Transverse colon (tissue), 4 donors: ENCODE data around the gene NRG2. TPM values are rescaled to one million over a fixed set of nuclear protein-coding genes. Genes with fewer than 3 reads are reported as not detected.

ENCODE experiments used
- DNase-seq: peaks from one replicate; pipeline ENCODE4 v3.0.0-alpha.2; 2019
- H3K27ac ChIP-seq, 4 donors: fragments of 200-600 bp; sonication (generic); 2 replicates each; pipeline ENCODE4 v1.5.1; 2016 to 2018; ENCODE audit warnings: inconsistent platforms in 4 of 4
- H3K27me3 ChIP-seq: fragments of 200-600 bp; sonication (generic); 2 replicates; pipeline ENCODE4 v1.5.1; 2017; ENCODE audit warnings: inconsistent platforms
- H3K36me3 ChIP-seq, 4 donors: fragments of 200-600 bp; sonication (generic); 2 replicates each; pipeline ENCODE4 v1.5.1; 2017 to 2019; ENCODE audit warnings: inconsistent platforms in 4 of 4
- H3K4me1 ChIP-seq, 4 donors: fragments of 200-600 bp; sonication (generic); 2 replicates each; pipeline ENCODE4 v1.5.1; 2017 to 2020; ENCODE audit warnings: inconsistent platforms in 4 of 4
- H3K4me3 ChIP-seq, 4 donors: fragments of 200-600 bp; sonication (generic); 1 replicate in 1 of 4; 2 replicates in 3 of 4; pipeline versions ENCODE4 v1.5.1 to v1.6.1; 2017 to 2019; ENCODE audit warnings: inconsistent platforms in 4 of 4
- H3K9me3 ChIP-seq, 2 donors: fragments of 200-600 bp; sonication (generic); 2 replicates each; pipeline ENCODE4 v1.5.1; 2017 to 2019; ENCODE audit warnings: inconsistent platforms in 2 of 2
- EP300 ChIP-seq: sonication (generic); formaldehyde crosslinking; IDR thresholded peaks from one replicate; pipeline ENCODE4 v1.6.1; 2017; ENCODE audit warnings: antibody characterized with exemption, low read depth
- POLR2A ChIP-seq: fragments of 450-650 bp; IDR thresholded peaks from one replicate; pipeline ENCODE4 v1.6.1; 2016; ENCODE audit warnings: antibody characterized with exemption, mild to moderate bottlenecking, moderate library complexity
- POLR2AphosphoS5 ChIP-seq, 3 donors: sonication (generic); formaldehyde crosslinking; IDR thresholded peaks; one replicate each; pipeline ENCODE4 v1.6.1; 2016; ENCODE audit warnings: antibody characterized with exemption in 3 of 3
- WGBS, 2 donors: methylation state at CpG; one replicate each; pipeline ENCODE4 v1.1.5; 2018; ENCODE audit warnings: low coverage in 1 of 2; 5-methylcytosine and 5-hydroxymethylcytosine counted together
- in situ Hi-C, 4 donors: fragments of 200-750 bp; cut with MboI; loops; one replicate each; pipeline versions ENCODE4 v1.15.0 to v1.15.1; 2017; ENCODE audit warnings: low sequenced_read_pairs in 3 of 4, low pct_ligation_motif_present in 1 of 4, low pct_unique_long_range_greater_than_20kb in 1 of 4
- intact Hi-C: fragments of 100-400 bp; cut with DNase I; formaldehyde crosslinking; loops from one replicate; pipeline ENCODE4 v1.15.1; 2023; ENCODE audit warnings: low total_unique reads
- small RNA-seq, 4 donors: library from RNA; depleted of rRNA; stranded (forward); fragments of <200 nt; gene quantifications; one replicate each; pipeline ENCODE3, GENCODE V24; 2016
- total RNA-seq, 4 donors: library from RNA; depleted of rRNA; stranded (reverse); fragments of >200 nt; gene quantifications; one replicate each; pipeline ENCODE4 v1.1.0, GENCODE V29; 2016
- TF ChIP-seq, protein P1 (sequence below), 5 experiments: fragments of 200-600 bp in 3 of 5; fragments of 450-650 bp in 2 of 5; sonication (generic) in 3 of 5; IDR thresholded peaks; 1 replicate in 2 of 5; 2 replicates in 3 of 5; pipeline ENCODE4 v1.5.1; 2016 to 2017; ENCODE audit warnings: antibody characterized with exemption in 5 of 5, inconsistent platforms in 3 of 5, mild to moderate bottlenecking in 2 of 5, moderate library complexity in 1 of 5

Gene NRG2
- total RNA-seq, 4 donors from 2014 or later = 0.68 to 12.3 (median 0.95) TPM; not detected in 1

DNA sequence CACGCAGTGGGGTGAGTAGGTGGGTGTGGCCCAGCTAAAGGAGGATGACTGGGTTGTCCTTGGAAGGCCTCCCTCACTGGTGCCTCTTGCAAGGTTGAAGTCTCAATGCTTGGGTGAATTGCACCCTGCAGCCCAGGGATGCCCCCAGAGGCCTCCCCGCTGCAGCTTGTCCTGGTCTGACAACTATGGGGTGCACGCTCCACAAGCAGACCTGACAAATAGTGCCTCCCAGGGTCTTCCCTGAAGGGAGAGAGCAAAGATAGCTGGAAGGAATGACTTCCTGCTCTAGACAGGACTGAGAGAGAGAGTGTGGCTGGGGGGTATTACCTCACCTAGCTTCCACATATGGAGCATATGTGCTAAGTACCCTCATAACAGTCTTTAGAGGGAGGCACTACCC lies 245.8 kb downstream of the NRG2 start:
- TF ChIP-seq, protein P1, sequence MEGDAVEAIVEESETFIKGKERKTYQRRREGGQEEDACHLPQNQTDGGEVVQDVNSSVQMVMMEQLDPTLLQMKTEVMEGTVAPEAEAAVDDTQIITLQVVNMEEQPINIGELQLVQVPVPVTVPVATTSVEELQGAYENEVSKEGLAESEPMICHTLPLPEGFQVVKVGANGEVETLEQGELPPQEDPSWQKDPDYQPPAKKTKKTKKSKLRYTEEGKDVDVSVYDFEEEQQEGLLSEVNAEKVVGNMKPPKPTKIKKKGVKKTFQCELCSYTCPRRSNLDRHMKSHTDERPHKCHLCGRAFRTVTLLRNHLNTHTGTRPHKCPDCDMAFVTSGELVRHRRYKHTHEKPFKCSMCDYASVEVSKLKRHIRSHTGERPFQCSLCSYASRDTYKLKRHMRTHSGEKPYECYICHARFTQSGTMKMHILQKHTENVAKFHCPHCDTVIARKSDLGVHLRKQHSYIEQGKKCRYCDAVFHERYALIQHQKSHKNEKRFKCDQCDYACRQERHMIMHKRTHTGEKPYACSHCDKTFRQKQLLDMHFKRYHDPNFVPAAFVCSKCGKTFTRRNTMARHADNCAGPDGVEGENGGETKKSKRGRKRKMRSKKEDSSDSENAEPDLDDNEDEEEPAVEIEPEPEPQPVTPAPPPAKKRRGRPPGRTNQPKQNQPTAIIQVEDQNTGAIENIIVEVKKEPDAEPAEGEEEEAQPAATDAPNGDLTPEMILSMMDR (IDR thresholded peaks at IDR 0.05) = no peak
- no peak for TF ChIP-seq EP300
- no peak for TF ChIP-seq POLR2A
- TF ChIP-seq POLR2AphosphoS5 (IDR thresholded peaks at IDR 0.05) = no peak
- Histone ChIP-seq H3K9me3 (no peaks in the 10 kb centered on the region), H3K27ac (no peak overlapping the region), H3K4me3 (no peak overlapping the region), H3K27me3 (peaks cover 91% of the 10 kb centered on the region), H3K4me1 (peaks cover 0 to 11% (median 8%) of the 10 kb centered on the region in 4 donors), H3K36me3 (no peaks in the 10 kb centered on the region)
- WGBS, 2 donors = 49% methylated on average over 3 of the region's 3 CpGs; no CpG with 5 or more reads in 1 of the 2 donors
- DNase-seq = no peak
- in situ Hi-C loops (loop anchor here in 3 of 4 donors (25.0 kb wide), 1 partner anchor 365 kb away; no protein-coding TSS in a partner anchor), intact Hi-C loops (no loop called here)

Small RNA genes within 50 kb of the gene (small RNA-seq; reads per million reads assigned to genes)
- gene RF00019 = 0 reads per million in 4 donors

Other genes starting within 250 kb of the NRG2 start
- gene PSD2, start 247.5 kb downstream of the NRG2 start, total RNA-seq = under 1 TPM in 1 of 4 donors, not detected in 3; 0.16 TPM
- gene PURA, start 70.8 kb upstream of the NRG2 start, total RNA-seq = 10 to 100 TPM in 3 of 4 donors, 1 to 10 TPM in 1; 7.4 to 34.6 (median 18.8) TPM
- 10 to 100 TPM; 12.8 to 22.4 (median 20.5) TPM for gene IGIP, start 82.6 kb upstream of the NRG2 start, total RNA-seq
- gene CYSTM1, start 131.9 kb upstream of the NRG2 start, total RNA-seq = 100 to 1,000 TPM in 2 of 4 donors, 10 to 100 TPM in 2; 32.8 to 264 (median 107) TPM